DOHH2 (cell line): Measurements from ENCODE around the gene DNAH11.
"Not testable (repeated sequence)": the region's sequence is repeated elsewhere in the genome, so short reads cannot be mapped to it uniquely, and the experiment has no call there.

Experiments used
- H3F3A ChIP-seq: fragments of 200-600 bp; sonication (generic), shearing (Covaris generic); 2 replicates; pipeline ENCODE4 v1.6.0; 2016; ENCODE audit warnings: antibody characterized with exemption, mild to moderate bottlenecking; ENCODE audit not compliant: control insufficient read depth, insufficient read depth
- H3K27ac ChIP-seq: fragments of 200-600 bp; sonication (generic); 2 replicates; pipeline ENCODE4 v1.5.1; 2014; ENCODE audit warnings: low read depth, mild to moderate bottlenecking, low read length, moderate library complexity
- H3K27me3 ChIP-seq: fragments of 200-600 bp; sonication (generic); 2 replicates; pipeline ENCODE4 v1.6.1; 2014; ENCODE audit warnings: mild to moderate bottlenecking, low read length, mixed read lengths; ENCODE audit not compliant: control insufficient read depth
- H3K36me3 ChIP-seq: fragments of 200-600 bp; sonication (generic); 2 replicates; pipeline ENCODE4 v1.6.1; 2014; ENCODE audit warnings: mild to moderate bottlenecking, low read length, moderate library complexity, mixed read lengths; ENCODE audit not compliant: control insufficient read depth
- H3K4me1 ChIP-seq: fragments of 200-600 bp; sonication (generic); 2 replicates; pipeline ENCODE4 v1.6.1; 2014; ENCODE audit warnings: mild to moderate bottlenecking, low read length, mixed read lengths; ENCODE audit not compliant: control insufficient read depth
- H3K4me2 ChIP-seq: fragments of 200-600 bp; sonication (generic); 2 replicates; pipeline ENCODE4 v1.6.0; 2014; ENCODE audit warnings: mild to moderate bottlenecking, low read length, moderate library complexity
- H3K4me3 ChIP-seq: fragments of 200-600 bp; sonication (generic); 2 replicates; pipeline ENCODE4 v1.5.1; 2014; ENCODE audit warnings: mild to moderate bottlenecking, low read length, mixed read lengths
- H3K79me2 ChIP-seq: fragments of 200-600 bp; sonication (generic); 2 replicates; pipeline ENCODE4 v1.6.1; 2014; ENCODE audit warnings: mild to moderate bottlenecking, low read length, mixed read lengths; ENCODE audit not compliant: control insufficient read depth
- H3K9me2 ChIP-seq: fragments of 200-600 bp; sonication (generic); replicated peaks from 2 replicates; pipeline ENCODE4 v1.6.1; 2014; ENCODE audit warnings: mild to moderate bottlenecking, low read length, mixed read lengths; ENCODE audit not compliant: control insufficient read depth
- H3K9me3 ChIP-seq: fragments of 200-600 bp; sonication (generic); 2 replicates; pipeline ENCODE4 v1.6.1; 2014; ENCODE audit warnings: antibody characterized with exemption, low read length, mixed read lengths; ENCODE audit not compliant: control insufficient read depth, insufficient read depth
- H4K20me1 ChIP-seq: fragments of 200-600 bp; sonication (generic); 2 replicates; pipeline ENCODE4 v1.6.0; 2014; ENCODE audit warnings: low read depth, mild to moderate bottlenecking, antibody characterized with exemption, low read length, moderate library complexity; ENCODE audit not compliant: control insufficient read depth, insufficient read depth
- CTCF ChIP-seq: fragments of 200-600 bp; sonication (generic); IDR thresholded peaks from one replicate; pipeline ENCODE4 v1.5.1; 2014; ENCODE audit warnings: antibody characterized with exemption, mild to moderate bottlenecking, low read depth, low read length; ENCODE audit not compliant: poor library complexity, severe bottlenecking
- EZH2phosphoT487 ChIP-seq: fragments of 200-600 bp; sonication (generic); IDR thresholded peaks from 2 replicates; pipeline ENCODE4 v1.6.1; 2017; ENCODE audit warnings: borderline replicate concordance, mild to moderate bottlenecking, antibody characterized with exemption, low read length, moderate library complexity, mixed read lengths

The DNAH11 gene

GRCh38 chr7:21869785-21870402 is 327.1 kb downstream of the DNAH11 start:
- Histone ChIP-seq H3K9me2 (no peaks in the 10 kb centered on the region), H3K36me3 (no peaks in the 10 kb centered on the region), H3K27me3 (peaks cover 9% of the 10 kb centered on the region; the same call in 1 of the 2 replicates), H3K27ac (no peak overlapping the region), H3K9me3 (no peaks in the 10 kb centered on the region), H3K4me3 (no peak overlapping the region), H4K20me1 (no peaks in the 10 kb centered on the region), H3K79me2 (no peaks in the 10 kb centered on the region), H3F3A (no peaks in the 10 kb centered on the region), H3K4me1 (no peaks in the 10 kb centered on the region), H3K4me2 (no peak overlapping the region)
- TF ChIP-seq CTCF (no peak), EZH2phosphoT487 (no peak)

- H3K79me2 ChIP-seq = no peaks in the 10 kb centered on the region
- H3K36me3 ChIP-seq = no peaks in the 10 kb centered on the region
- H3K27ac ChIP-seq = no peak overlapping the region
- H3F3A ChIP-seq = no peaks in the 10 kb centered on the region
- no peaks in the 10 kb centered on the region for H3K4me1 ChIP-seq
- H4K20me1 ChIP-seq = no peaks in the 10 kb centered on the region
- H3K4me2 ChIP-seq = no peak overlapping the region
- no peaks in the 10 kb centered on the region for H3K27me3 ChIP-seq
- H3K9me3 ChIP-seq = no peaks in the 10 kb centered on the region
- no peak overlapping the region for H3K4me3 ChIP-seq
- H3K9me2 ChIP-seq = no peaks in the 10 kb centered on the region
- no peak for TF ChIP-seq EZH2phosphoT487
- TF ChIP-seq CTCF = peak; percentile 14
Measured at GRCh38 chr7:21883069-21883468, 340.2 kb downstream of the DNAH11 start.

- not testable (repeated sequence) for H3K9me3 ChIP-seq, H3K4me2 ChIP-seq, H3K9me2 ChIP-seq, H3K4me3 ChIP-seq, H3K79me2 ChIP-seq, H3K27me3 ChIP-seq, H3F3A ChIP-seq, H3K36me3 ChIP-seq, H3K4me1 ChIP-seq, H3K27ac ChIP-seq, H4K20me1 ChIP-seq
Measured at GRCh38 chr7:21883501-21883900, 340.7 kb downstream of the DNAH11 start.

- TF ChIP-seq CTCF (no peak), EZH2phosphoT487 (no peak)
Measured at GRCh38 chr7:21884496-21884895, 341.7 kb downstream of the DNAH11 start.

More at GRCh38 chr7:21884496-21884895, 341.7 kb downstream of the DNAH11 start:
- Histone ChIP-seq H3F3A (no peaks in the 10 kb centered on the region), H3K4me1 (no peaks in the 10 kb centered on the region), H3K27ac (no peak overlapping the region), H3K79me2 (no peaks in the 10 kb centered on the region), H4K20me1 (no peaks in the 10 kb centered on the region), H3K27me3 (no peaks in the 10 kb centered on the region), H3K36me3 (no peaks in the 10 kb centered on the region), H3K9me2 (no peaks in the 10 kb centered on the region), H3K4me2 (no peak overlapping the region), H3K4me3 (no peak overlapping the region), H3K9me3 (no peaks in the 10 kb centered on the region)
